HepG2 (cell line): ENCODE data around the gene THRA. TPM values are rescaled to one million over a fixed set of nuclear protein-coding genes. Genes with fewer than 3 reads are reported as not detected.

Source experiments
- ATAC-seq: fragments of 200-7000 bp; cut with Tn5 transposase; 3 replicates; pipeline ENCODE4 v1.9.1; 2020; ENCODE audit warnings: mild to moderate bottlenecking, moderate library complexity
- BruUV-seq: library from RNA; stranded (reverse); fragments of 400-500 nt; replicated peaks from 2 replicates; lab custom pipeline; 2021; lab: Mats Ljungman, UMichigan
- CTCF ChIA-PET: fragments of 300-600 bp; formaldehyde crosslinking; extraction: SDS; loops from one replicate; lab custom pipeline; 2021; ENCODE audit warnings: low total read pairs, inconsistent platforms, low intra/inter-chr PET ratio; lab: Yijun Ruan, JAX
- POLR2A ChIA-PET: fragments of 350-600 bp; sonication (Branson Sonifier 250); formaldehyde crosslinking; loops from one replicate; lab custom pipeline; 2020; ENCODE audit warnings: antibody characterized with exemption, inconsistent platforms; lab: Yijun Ruan, JAX
- DNase-seq: peaks from one replicate; pipeline ENCODE4 v3.0.0-alpha.2; 2015; ENCODE audit warnings: low spot score
- FAIRE-seq: peaks from 3 replicates; lab custom pipeline; 2011; peaks lifted over from hg19 to GRCh38; lab: Jason Lieb, UNC
- H2AFZ ChIP-seq: one replicate; pipeline ENCODE4 v1.6.1; 2011; ENCODE audit warnings: low read length, inconsistent platforms
- H3K27ac ChIP-seq: fragments of 300-600 bp; 3 replicates; pipeline ENCODE4 v1.8.0; 2011; ENCODE audit warnings: mixed run types, mild to moderate bottlenecking, mixed read lengths, low read length, inconsistent platforms; ENCODE audit not compliant: insufficient read depth; ENCODE audit errors: extremely low read length
- H3K27me3 ChIP-seq, 2 experiments: fragments of 200-600 bp in 1 of 2; 2 replicates in 1 of 2; 3 replicates in 1 of 2; pipeline versions ENCODE4 v1.6.0 to v1.8.0; 2011; ENCODE audit warnings: low read length in 2 of 2, mild to moderate bottlenecking in 2 of 2, moderate library complexity in 2 of 2, inconsistent platforms in 1 of 2; ENCODE audit not compliant: insufficient read depth in 2 of 2, control insufficient read depth in 1 of 2
- H3K36me3 ChIP-seq, 2 experiments: fragments of 200-600 bp in 1 of 2; replicated peaks in 1 of 2; 2 replicates in 1 of 2; 3 replicates in 1 of 2; pipeline versions ENCODE4 v1.5.1 to v1.8.0; 2011; ENCODE audit warnings: low read length in 2 of 2, inconsistent platforms in 1 of 2; ENCODE audit not compliant: insufficient read depth in 2 of 2, control insufficient read depth in 1 of 2
- H3K4me1 ChIP-seq: 2 replicates; pipeline ENCODE4 v1.5.1; 2012; ENCODE audit warnings: low read length, inconsistent platforms; ENCODE audit not compliant: insufficient read depth
- H3K4me2 ChIP-seq: 2 replicates; pipeline ENCODE4 v1.6.0; 2011; ENCODE audit warnings: low read depth, low read length, inconsistent platforms
- H3K4me3 ChIP-seq, 3 experiments: fragments of 200-600 bp in 1 of 3; sonication (generic), shearing (Covaris generic) in 1 of 3; replicated peaks in 1 of 3; 2 replicates each; pipeline ENCODE4 v1.5.1; 2011 to 2016; ENCODE audit warnings: low read length in 3 of 3, inconsistent platforms in 2 of 3, low read depth in 2 of 3, mild to moderate bottlenecking in 2 of 3, control low read depth in 1 of 3, mixed read lengths in 1 of 3; ENCODE audit not compliant: insufficient read depth in 1 of 3
- H3K79me2 ChIP-seq: one replicate; pipeline ENCODE4 v1.6.1; 2011; ENCODE audit warnings: low read length, inconsistent platforms; ENCODE audit not compliant: insufficient read depth
- H3K9ac ChIP-seq: 2 replicates; pipeline ENCODE4 v1.6.0; 2011; ENCODE audit warnings: mild to moderate bottlenecking, low read depth, low read length, inconsistent platforms; ENCODE audit not compliant: insufficient read depth
- H3K9me3 ChIP-seq: 2 replicates; pipeline ENCODE4 v1.5.1; 2012; ENCODE audit warnings: mild to moderate bottlenecking, low read length
- H4K20me1 ChIP-seq: 2 replicates; pipeline ENCODE4 v1.6.0; 2011; ENCODE audit warnings: inconsistent platforms, mild to moderate bottlenecking, low read length, moderate library complexity; ENCODE audit not compliant: insufficient read depth
- AGO2 ChIP-seq: fragments of 200-400 bp; formaldehyde crosslinking; optimal IDR thresholded peaks from 2 replicates; pipeline ENCODE3; 2017; ENCODE audit warnings: mild to moderate bottlenecking, low read depth, low read length, moderate library complexity
- WGBS: methylation state at CpG from one replicate; pipeline ENCODE4 v1.1.6; 2017; ENCODE audit warnings: low lambda C conversion rate; 5-methylcytosine and 5-hydroxymethylcytosine counted together
- in situ Hi-C: cut with HindIII; loops from 2 replicates; pipeline ENCODE4 v1.10.0; 2017; ENCODE audit warnings: low pct_unique_long_range_greater_than_20kb; ENCODE audit not compliant: extremely low pct_ligation_motif_present
- intact Hi-C: fragments of 100-400 bp; cut with micrococcal nuclease; formaldehyde crosslinking; loops from one replicate; pipeline ENCODE4 v1.10.0; 2022; ENCODE audit not compliant: unreplicated experiment
- polyA plus RNA-seq, 8 experiments: library from polyadenylated mRNA; depleted of rRNA in 3 of 8; stranded (reverse) in 7 of 8; unstranded in 1 of 8; fragments of >200 nt; fragmentation: Illumina TruSeq in 4 of 8; extraction: Trizol in 4 of 8; gene quantifications; 2 replicates each; pipeline versions ENCODE4 v1.2.1 to v1.2.3, GENCODE V29; 2011 to 2016; ENCODE audit warnings: low read depth in 4 of 8, missing spikeins in 1 of 8, mixed read lengths in 1 of 8; ENCODE audit not compliant: insufficient read depth in 1 of 8
- total RNA-seq, 5 experiments: library from RNA; depleted of rRNA; stranded (reverse); fragments of >200 nt; fragmentation: Illumina TruSeq; extraction: Trizol; gene quantifications; 2 replicates each; pipeline ENCODE4 v1.2.3, GENCODE V29; 2016; ENCODE audit warnings: low read depth in 1 of 5
- TF ChIP-seq, protein P1 (sequence below): sonication (generic); formaldehyde crosslinking; IDR thresholded peaks from 2 replicates; pipeline ENCODE4 v1.4.0; 2020; ENCODE audit warnings: mild to moderate bottlenecking, low read depth, missing genetic modification reagents

Gene THRA
- total and polyA plus RNA-seq, 2 of the 13 experiments (the other 11 are each of a cell fraction or from before 2014, with no cell fraction given) = 8.0 to 9.9 TPM

DNA sequence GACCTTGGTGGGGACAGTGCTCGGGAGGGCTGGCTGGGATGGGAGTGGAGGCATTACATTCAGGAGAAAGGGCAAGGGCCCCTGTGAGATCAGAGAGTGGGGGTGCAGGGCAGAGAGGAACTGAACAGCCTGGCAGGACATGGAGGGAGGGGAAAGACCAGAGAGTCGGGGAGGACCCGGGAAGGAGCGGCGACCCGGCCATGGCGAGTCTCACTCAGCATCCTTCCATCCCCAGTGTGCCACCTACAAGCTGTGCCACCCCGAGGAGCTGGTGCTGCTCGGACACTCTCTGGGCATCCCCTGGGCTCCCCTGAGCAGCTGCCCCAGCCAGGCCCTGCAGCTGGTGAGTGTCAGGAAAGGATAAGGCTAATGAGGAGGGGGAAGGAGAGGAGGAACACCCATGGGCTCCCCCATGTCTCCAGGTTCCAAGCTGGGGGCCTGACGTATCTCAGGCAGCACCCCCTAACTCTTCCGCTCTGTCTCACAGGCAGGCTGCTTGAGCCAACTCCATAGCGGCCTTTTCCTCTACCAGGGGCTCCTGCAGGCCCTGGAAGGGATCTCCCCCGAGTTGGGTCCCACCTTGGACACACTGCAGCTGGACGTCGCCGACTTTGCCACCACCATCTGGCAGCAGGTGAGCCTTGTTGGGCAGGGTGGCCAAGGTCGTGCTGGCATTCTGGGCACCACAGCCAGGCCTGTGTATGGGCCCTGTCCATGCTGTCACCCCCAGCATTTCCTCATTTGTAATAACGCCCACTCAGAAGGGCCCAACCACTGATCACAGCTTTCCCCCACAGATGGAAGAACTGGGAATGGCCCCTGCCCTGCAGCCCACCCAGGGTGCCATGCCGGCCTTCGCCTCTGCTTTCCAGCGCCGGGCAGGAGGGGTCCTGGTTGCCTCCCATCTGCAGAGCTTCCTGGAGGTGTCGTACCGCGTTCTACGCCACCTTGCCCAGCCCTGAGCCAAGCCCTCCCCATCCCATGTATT is 46.5 kb upstream of the THRA start:
- ChIA-PET CTCF (no interaction called here), POLR2A (interaction anchor here (0.6 to 2.6 kb wide), 6 partner anchors 59 to 124 kb away, joined by 3 to 14 read pairs (median 8); partner anchors contain the start of genes CASC3 and NR1D1)
- in situ Hi-C loops (loop anchor here (10.0 kb wide), 1 partner anchor 269 kb away; the partner anchor contains the start of gene CDC6), intact Hi-C loops (loop anchor here (2.0 kb wide), 1 partner anchor 59 kb away; no protein-coding TSS in a partner anchor)
- no peaks in the 10 kb centered on the region for H3K79me2 ChIP-seq
- H3K27ac ChIP-seq = no peak overlapping the region
- H3K4me2 ChIP-seq = no peak overlapping the region
- H2AFZ ChIP-seq = no peak overlapping the region
- no peaks in the 10 kb centered on the region for H4K20me1 ChIP-seq
- H3K9me3 ChIP-seq = no peaks in the 10 kb centered on the region
- 75% methylated on average over 25 of the region's 26 CpGs for WGBS
- BruUV-seq = no TSS peak
- DNase-seq = no peak
- peaks cover 12 to 14% of the 10 kb centered on the region in 2 experiments; a peak in 4 of 5 replicates for H3K36me3 ChIP-seq
- peak; percentile 25 for TF ChIP-seq AGO2
- TF ChIP-seq, protein P1, sequence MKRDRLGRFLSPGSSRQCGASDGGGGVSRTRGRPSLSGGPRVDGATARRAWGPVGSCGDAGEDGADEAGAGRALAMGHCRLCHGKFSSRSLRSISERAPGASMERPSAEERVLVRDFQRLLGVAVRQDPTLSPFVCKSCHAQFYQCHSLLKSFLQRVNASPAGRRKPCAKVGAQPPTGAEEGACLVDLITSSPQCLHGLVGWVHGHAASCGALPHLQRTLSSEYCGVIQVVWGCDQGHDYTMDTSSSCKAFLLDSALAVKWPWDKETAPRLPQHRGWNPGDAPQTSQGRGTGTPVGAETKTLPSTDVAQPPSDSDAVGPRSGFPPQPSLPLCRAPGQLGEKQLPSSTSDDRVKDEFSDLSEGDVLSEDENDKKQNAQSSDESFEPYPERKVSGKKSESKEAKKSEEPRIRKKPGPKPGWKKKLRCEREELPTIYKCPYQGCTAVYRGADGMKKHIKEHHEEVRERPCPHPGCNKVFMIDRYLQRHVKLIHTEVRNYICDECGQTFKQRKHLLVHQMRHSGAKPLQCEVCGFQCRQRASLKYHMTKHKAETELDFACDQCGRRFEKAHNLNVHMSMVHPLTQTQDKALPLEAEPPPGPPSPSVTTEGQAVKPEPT (CRISPR knock-in tag) = no peak
- H3K27me3 ChIP-seq = no peaks in the 10 kb centered on the region
- no peak for ATAC-seq
- no peak overlapping the region for H3K9ac ChIP-seq
- no peak for FAIRE-seq
- H3K4me3 ChIP-seq = no peak overlapping the region
- H3K4me1 ChIP-seq = peaks cover 34% of the 10 kb centered on the region
